ENCODE results near the gene CARD11.
A peak's percentile ranks its signal among the peaks of the same experiment; 100 is the strongest.

Gene CARD11

DNA sequence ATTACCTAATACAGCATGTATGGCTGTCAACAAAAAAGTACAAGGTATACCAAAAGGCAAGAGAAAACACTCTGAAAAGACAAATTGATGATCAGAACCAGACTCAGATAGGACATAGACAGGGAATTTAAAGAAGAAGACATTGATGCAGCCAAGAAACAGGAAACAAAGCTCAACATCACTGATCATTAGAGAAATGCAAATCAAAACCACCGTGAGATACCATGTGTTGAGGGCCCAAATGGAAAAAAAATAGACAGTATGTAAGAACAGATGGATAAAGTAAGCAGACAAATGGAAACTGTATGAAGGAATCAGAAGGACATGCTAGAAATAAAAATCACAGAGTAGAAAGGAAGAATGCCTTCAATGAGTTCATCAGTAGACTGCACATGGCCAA is 23.3 kb downstream of the CARD11 start:
- DNase-seq (ENCODE audit: low read depth), result no peak

DNA sequence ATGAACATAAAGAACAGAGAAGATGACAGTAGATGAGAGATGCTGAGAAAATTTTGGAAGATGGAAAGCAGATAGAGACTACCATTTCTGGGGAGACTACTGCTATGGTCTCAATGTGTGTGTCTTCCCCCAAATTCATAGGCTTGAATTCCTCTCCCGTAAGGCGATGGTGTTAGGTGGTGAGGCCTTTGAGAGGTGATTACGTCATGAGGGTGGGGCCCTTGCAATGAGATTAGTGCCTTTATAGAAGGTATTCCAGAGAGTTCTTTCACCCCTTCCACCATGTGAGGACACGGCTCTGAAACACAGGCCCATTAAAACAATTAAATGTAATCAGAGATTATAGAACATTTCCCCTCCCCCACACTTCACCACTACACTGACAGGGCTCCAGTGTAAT is 23.9 kb downstream of the CARD11 start:
- DNase-seq (ENCODE audit: low read depth), result no peak

DNA sequence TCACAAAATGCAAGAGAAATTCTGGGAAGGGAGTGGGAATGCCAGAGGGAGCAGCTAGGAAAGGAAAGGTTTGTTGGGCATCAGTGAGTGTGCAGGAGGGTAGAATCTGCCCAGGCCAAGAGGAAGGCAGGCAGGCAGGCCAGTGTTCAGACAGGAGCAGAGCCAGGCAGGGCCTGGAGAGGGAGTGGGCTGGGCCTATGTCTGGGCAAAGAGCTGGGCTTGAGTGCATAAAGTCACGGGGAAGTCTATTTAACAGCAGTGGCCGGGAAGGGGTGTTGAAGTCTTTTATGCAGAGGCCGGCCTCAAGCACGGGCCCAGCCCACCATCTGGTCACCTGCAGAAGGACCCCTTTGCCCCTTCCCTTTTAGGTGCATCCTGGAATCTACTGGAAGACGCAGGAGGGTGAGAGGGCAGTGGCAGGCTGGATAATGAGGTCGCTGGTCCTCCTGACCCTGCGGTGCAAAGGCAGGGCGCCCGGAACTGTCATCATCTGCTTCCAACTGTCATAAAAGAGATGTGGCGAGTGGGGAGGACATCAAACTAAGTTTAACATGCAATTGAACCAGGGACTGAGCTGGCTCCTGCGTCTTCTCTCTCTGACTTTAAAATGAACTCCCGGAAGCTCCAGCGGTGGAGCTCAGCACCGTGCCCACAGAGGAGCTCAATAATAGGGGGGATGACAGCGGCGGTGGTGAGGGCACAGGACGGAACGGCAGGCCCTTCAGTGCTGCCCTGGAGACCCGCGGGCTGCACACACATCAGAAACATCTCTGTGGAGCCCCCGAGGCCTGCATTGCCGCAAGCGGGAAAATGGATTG is 29.5 kb downstream of the CARD11 start:
- no peak for DNase-seq (ENCODE audit: low read depth)

GRCh38 chr7:3011211-3011852 is 32.3 kb downstream of the CARD11 start:
- no peak for DNase-seq (ENCODE audit: low read depth)

DNA sequence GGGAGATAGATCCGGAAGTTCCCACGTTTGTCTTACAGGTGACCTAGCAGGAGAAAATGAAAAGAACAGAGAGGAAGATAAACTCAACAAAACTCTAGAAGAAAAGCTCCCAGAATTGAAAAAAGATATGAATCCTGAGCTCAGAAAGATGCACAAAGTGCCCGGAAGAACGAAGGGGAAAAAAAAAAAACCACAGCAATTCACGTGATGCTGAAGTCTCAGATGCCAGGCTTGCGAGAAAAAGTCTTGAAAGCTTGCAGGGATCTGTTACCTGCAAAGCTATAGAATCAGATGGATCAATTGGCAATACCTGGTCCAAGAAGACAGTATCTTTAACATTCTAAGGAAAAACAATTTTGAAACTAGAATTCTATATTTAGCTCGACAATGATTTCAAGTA is 33.5 kb downstream of the CARD11 start:
- no peak for DNase-seq (ENCODE audit: low read depth)

DNA sequence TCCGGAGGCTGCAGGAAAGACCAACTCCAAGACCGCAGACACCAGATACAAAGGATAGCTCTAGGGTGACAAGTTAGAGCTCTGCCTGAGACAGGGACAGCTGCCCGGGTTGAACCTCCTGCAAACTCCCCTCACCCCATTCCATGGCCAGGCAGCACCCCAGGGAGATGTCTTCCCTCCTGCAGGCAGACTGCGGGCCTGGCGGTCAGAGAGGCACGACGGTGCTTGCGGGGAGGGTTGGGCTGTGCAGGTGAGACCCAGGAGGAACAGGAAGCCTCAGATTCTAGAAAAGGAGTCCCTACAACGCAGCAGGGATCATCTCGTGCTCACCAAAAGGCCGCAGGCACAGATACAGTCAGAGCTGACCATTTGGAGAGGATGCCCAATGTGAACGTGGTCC is 34.6 kb downstream of the CARD11 start:
- DNase-seq (ENCODE audit: low read depth), result no peak

- DNase-seq (ENCODE audit: low read depth), result no peak
Observed at GRCh38 chr7:3008386-3008785, 35.3 kb downstream of the CARD11 start.

- no peak for DNase-seq (ENCODE audit: low read depth)
Observed at GRCh38 chr7:3007696-3008095, 36.0 kb downstream of the CARD11 start.

DNA sequence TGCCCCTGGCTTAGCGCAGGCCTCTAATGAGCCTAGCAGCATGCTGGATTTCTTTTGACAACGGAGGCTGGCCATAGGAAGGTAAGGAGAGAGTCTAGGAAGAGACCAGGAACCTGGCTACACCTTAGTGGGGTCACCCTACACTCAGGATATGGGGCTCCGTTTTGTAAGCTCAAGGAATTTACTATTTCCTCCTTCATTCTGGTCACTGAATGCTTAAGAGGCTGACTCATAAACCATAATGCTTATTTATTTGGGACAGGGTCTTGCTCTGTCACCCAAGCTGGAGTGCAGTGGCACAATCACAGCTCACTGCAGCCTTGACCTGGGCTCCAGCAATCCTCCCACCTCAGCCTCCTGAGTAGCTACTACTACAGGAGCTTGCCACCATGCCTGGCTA is 38.4 kb downstream of the CARD11 start:
- no peak for DNase-seq (ENCODE audit: low read depth)

DNA sequence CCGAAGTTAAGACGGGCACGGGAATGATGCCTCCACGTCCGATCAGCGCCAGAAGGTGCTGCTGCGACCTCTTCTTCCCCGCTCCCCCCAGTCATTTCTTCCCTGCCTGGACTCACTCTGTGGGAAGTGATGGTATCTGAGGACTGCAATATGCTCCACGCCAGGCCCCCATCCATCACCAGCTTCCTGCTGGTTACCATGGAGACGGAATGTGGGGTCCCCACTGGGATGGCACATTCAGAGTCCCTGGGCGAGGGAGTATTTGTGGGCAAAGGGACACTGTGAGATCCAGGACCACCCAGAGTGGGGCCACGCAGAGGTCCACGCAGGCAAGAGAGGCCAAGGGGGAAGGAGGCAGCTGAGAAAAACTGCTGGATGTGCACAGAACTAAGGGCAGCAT is 39.7 kb downstream of the CARD11 start:
- no peak for DNase-seq (ENCODE audit: low read depth)

- no peak for DNase-seq (ENCODE audit: low read depth)
Observed at GRCh38 chr7:3002631-3003030, 41.0 kb downstream of the CARD11 start.

GRCh38 chr7:3000566-3000965 is 43.1 kb downstream of the CARD11 start:
- no peak for DNase-seq (ENCODE audit: low read depth)

DNA sequence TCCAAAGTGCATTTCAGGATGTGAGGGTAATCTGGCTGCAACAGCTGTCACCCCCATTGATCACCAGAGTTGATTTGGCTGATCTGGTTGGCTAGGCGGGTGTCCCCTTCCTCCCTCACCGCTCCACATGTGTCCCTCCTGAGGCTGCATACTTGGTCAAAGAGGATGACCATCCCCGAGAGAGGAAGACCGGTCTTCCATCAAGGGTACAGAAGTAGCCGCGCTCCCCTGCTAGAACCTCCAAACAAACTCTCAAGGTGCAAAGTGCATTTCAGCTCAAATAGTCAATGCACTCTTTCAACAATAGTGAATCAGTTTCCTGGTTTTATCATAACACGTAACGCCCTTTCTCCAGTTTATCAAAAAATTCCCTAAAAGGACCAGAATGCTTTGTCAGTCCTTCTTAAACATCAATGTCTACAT is 44.6 kb downstream of the CARD11 start:
- DNase-seq (ENCODE audit: low read depth), result no peak

GRCh38 chr7:2997014-2997413 is 46.7 kb downstream of the CARD11 start:
- DNase-seq (ENCODE audit: low read depth), result no peak

GRCh38 chr7:2996141-2996540 is 47.5 kb downstream of the CARD11 start:
- no peak for DNase-seq (ENCODE audit: low read depth)

DNA sequence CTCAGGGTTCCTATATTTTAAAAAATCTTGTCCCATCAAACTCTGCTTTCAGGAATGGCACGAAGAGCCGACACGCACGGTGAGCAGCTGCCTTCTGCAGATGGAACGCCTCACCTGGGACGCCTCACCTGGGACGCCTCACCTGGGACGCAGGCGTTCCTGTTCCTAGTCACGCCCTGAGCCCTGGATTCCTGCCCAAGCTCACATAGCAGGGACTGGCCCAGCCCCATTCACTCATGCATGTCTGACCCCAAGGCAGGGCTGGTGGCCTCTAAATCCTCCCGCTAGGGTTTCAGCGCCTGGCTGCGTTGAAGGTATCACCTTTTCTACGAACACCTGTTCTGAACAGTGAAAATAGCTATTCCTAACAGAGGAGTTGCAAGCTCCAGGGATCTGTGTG is 49.8 kb downstream of the CARD11 start:
- no peak for DNase-seq (ENCODE audit: low read depth)

GRCh38 chr7:2993396-2993795 is 50.3 kb downstream of the CARD11 start:
- DNase-seq (ENCODE audit: low read depth), result no peak

DNA sequence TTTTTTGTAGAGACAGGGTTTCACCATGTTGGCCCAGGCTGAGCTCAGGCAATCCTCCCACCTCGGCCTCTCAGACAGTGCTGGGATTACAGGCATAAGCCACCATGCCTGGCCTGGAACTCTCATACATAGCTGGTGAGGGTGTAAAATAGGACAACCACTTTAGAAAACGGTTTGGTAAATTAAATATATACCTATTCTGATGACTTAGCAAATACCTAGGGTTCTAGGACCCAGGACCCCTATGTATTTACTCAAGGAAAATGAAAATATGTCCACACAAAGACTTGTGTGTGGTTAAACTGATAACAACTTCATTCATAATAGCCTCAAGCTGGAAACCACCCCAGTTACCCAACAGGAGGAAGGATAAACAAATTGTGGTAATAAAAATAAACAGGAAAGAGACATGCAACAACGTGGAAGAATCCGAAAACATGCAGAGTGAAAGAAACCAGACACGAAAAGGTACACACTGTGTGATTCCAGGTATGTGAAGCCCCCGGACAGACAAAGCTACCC is 52.7 kb downstream of the CARD11 start:
- no peak for DNase-seq (ENCODE audit: low read depth)

DNA sequence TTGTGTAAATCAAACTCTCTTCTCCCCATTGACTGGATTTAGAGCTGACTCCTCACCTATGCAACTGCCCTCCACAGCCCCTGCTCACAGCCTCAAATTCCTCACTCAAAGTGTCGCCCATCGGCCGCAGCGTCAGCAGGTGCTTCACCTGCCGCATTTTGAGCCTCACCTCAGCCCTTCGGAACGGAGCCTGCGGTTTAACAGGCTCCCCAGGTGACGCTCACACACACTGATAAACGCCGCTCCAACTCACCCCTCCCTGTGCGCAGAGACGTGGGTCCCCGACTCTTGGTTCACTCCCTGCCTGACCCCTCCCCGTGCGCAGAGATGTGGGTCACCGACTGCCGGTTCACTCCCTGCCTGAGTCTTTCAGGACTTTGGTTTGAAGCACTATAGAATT is 57.1 kb downstream of the CARD11 start:
- no peak for DNase-seq (ENCODE audit: low read depth)

- no peak for DNase-seq (ENCODE audit: low read depth)
Observed at GRCh38 chr7:2985866-2986265, 57.8 kb downstream of the CARD11 start.

- no peak for DNase-seq (ENCODE audit: low read depth)
Observed at GRCh38 chr7:2984091-2984490, 59.6 kb downstream of the CARD11 start.

- no peak for DNase-seq (ENCODE audit: low read depth)
Observed at GRCh38 chr7:2983586-2983985, 60.1 kb downstream of the CARD11 start.

DNA sequence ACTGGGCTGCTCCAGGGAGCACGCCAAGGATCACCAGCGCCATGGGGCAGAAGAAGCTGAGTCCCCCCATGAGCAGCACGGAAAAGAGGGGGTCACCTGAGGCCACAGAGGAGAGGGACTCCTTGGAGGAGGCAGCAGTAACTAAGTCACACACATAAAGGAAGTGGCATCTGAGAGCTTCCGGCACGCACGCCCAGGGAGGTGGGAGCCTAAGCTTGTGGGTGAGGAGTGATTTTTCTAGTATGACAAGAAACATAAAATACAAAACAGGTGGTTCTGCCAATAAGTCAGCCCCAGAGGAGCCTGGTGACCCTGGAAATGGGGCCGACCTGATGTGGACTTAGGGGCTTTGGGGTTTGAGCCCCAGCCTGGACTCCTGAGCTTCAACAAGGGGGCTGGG is 60.8 kb downstream of the CARD11 start:
- DNase-seq (ENCODE audit: low read depth), result peak; percentile 18

DNA sequence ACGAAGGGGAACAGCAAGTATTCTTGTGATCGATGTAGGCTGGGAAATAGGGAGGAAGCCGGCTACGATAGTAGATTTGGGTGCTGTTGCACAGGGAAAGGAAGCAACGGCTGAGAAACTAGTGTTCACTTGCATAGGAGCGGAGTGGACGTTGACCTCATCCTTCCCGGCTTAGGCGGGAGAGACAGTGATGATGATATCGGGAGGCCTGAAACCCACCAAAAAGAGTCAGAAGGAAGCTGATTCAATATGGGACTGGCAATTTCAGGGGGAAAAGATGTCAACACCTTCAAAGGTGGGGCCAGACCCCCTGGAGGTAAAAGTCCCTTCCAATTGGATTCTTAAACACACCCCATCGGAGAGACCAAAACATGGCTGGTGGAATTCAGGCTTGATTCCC is 61.3 kb downstream of the CARD11 start:
- no peak for DNase-seq (ENCODE audit: low read depth)

Data from T-helper 22 cell (primary cell).